Measurements from ENCODE around the gene CACNG4. TPM values are rescaled to one million over a fixed set of nuclear protein-coding genes. Genes with fewer than 3 reads are reported as not detected.

CACNG4 gene
- total RNA-seq, 2 donors from 2014 or later: not detected

GRCh38 chr17:66938656-66939055 lies 25.9 kb upstream of the CACNG4 start:
- Mint-ChIP-seq H3K36me3 (ENCODE audit: low read depth) (no peaks in the 10 kb centered on the region), H3K4me1 (no peaks in the 10 kb centered on the region), H3K9me3 (no peaks in the 10 kb centered on the region), H3K27ac (no peak overlapping the region), H3K27me3 (peaks cover 51% of the 10 kb centered on the region), H3K4me3 (no peak overlapping the region)
- ATAC-seq (replicated peaks): no peak

GRCh38 chr17:66939461-66940114 lies 24.9 kb upstream of the CACNG4 start:
- no peaks in the 10 kb centered on the region for H3K9me3 Mint-ChIP-seq
- no peaks in the 10 kb centered on the region for H3K36me3 Mint-ChIP-seq (ENCODE audit: low read depth)
- peaks cover 59% of the 10 kb centered on the region for H3K27me3 Mint-ChIP-seq
- no peak for ATAC-seq (replicated peaks)
- no peak overlapping the region for H3K27ac Mint-ChIP-seq
- H3K4me1 Mint-ChIP-seq: peaks cover 4% of the 10 kb centered on the region
- no peak overlapping the region for H3K4me3 Mint-ChIP-seq

- no peak for ATAC-seq (replicated peaks)
- H3K4me3 Mint-ChIP-seq: no peak overlapping the region
- no peak overlapping the region for H3K27ac Mint-ChIP-seq
- H3K36me3 Mint-ChIP-seq (ENCODE audit: low read depth): no peaks in the 10 kb centered on the region
- H3K9me3 Mint-ChIP-seq: no peaks in the 10 kb centered on the region
- peaks cover 4% of the 10 kb centered on the region for H3K4me1 Mint-ChIP-seq
- H3K27me3 Mint-ChIP-seq: peaks cover 67% of the 10 kb centered on the region
Observed at GRCh38 chr17:66941249-66941648, 23.3 kb upstream of the CACNG4 start.

GRCh38 chr17:66941773-66942450 lies 22.6 kb upstream of the CACNG4 start:
- Mint-ChIP-seq H3K4me3 (no peak overlapping the region), H3K9me3 (no peaks in the 10 kb centered on the region), H3K27ac (no peak overlapping the region), H3K4me1 (peaks cover 4% of the 10 kb centered on the region), H3K27me3 (peaks cover 73% of the 10 kb centered on the region), H3K36me3 (ENCODE audit: low read depth) (no peaks in the 10 kb centered on the region)
- ATAC-seq (replicated peaks): no peak

GRCh38 chr17:66942451-66943264 lies 21.8 kb upstream of the CACNG4 start:
- peaks cover 69% of the 10 kb centered on the region for H3K27me3 Mint-ChIP-seq
- H3K9me3 Mint-ChIP-seq: no peaks in the 10 kb centered on the region
- no peaks in the 10 kb centered on the region for H3K36me3 Mint-ChIP-seq (ENCODE audit: low read depth)
- no peak overlapping the region for H3K27ac Mint-ChIP-seq
- no peak for ATAC-seq (replicated peaks)
- H3K4me3 Mint-ChIP-seq: no peak overlapping the region
- H3K4me1 Mint-ChIP-seq: peaks cover 4% of the 10 kb centered on the region

GRCh38 chr17:66943484-66943883 lies 21.0 kb upstream of the CACNG4 start:
- ATAC-seq (replicated peaks): no peak
- H3K4me3 Mint-ChIP-seq: no peak overlapping the region
- H3K27ac Mint-ChIP-seq: no peak overlapping the region
- H3K36me3 Mint-ChIP-seq (ENCODE audit: low read depth): no peaks in the 10 kb centered on the region
- H3K4me1 Mint-ChIP-seq: peaks cover 4% of the 10 kb centered on the region
- H3K27me3 Mint-ChIP-seq: peaks cover 65% of the 10 kb centered on the region
- no peaks in the 10 kb centered on the region for H3K9me3 Mint-ChIP-seq

- H3K4me3 Mint-ChIP-seq: no peak overlapping the region
Observed at GRCh38 chr17:66944351-66945146, 20.0 kb upstream of the CACNG4 start.

GRCh38 chr17:66945147-66945835 lies 19.2 kb upstream of the CACNG4 start:
- peaks cover 69% of the 10 kb centered on the region for H3K27me3 Mint-ChIP-seq
- no peak for ATAC-seq (replicated peaks)
- no peaks in the 10 kb centered on the region for H3K36me3 Mint-ChIP-seq (ENCODE audit: low read depth)
- H3K4me3 Mint-ChIP-seq: no peak overlapping the region
- H3K4me1 Mint-ChIP-seq: peaks cover 4% of the 10 kb centered on the region
- no peaks in the 10 kb centered on the region for H3K9me3 Mint-ChIP-seq
- H3K27ac Mint-ChIP-seq: no peak overlapping the region

More at GRCh38 chr17:66944351-66945146, 20.0 kb upstream of the CACNG4 start:
- H3K27me3 Mint-ChIP-seq: peaks cover 70% of the 10 kb centered on the region
- no peak overlapping the region for H3K27ac Mint-ChIP-seq
- peaks cover 4% of the 10 kb centered on the region for H3K4me1 Mint-ChIP-seq
- no peaks in the 10 kb centered on the region for H3K9me3 Mint-ChIP-seq
- H3K36me3 Mint-ChIP-seq (ENCODE audit: low read depth): no peaks in the 10 kb centered on the region
- ATAC-seq (replicated peaks): no peak

- no peak for ATAC-seq (replicated peaks)
- peaks cover 4% of the 10 kb centered on the region for H3K4me1 Mint-ChIP-seq
- H3K4me3 Mint-ChIP-seq: no peak overlapping the region
- no peaks in the 10 kb centered on the region for H3K36me3 Mint-ChIP-seq (ENCODE audit: low read depth)
- no peaks in the 10 kb centered on the region for H3K9me3 Mint-ChIP-seq
- H3K27me3 Mint-ChIP-seq: peaks cover 62% of the 10 kb centered on the region
- H3K27ac Mint-ChIP-seq: no peak overlapping the region
Observed at GRCh38 chr17:66946251-66946650, 18.3 kb upstream of the CACNG4 start.

GRCh38 chr17:66947311-66947710 lies 17.2 kb upstream of the CACNG4 start:
- Mint-ChIP-seq H3K27me3 (peaks cover 56% of the 10 kb centered on the region), H3K36me3 (ENCODE audit: low read depth) (no peaks in the 10 kb centered on the region), H3K27ac (no peak overlapping the region), H3K4me3 (no peak overlapping the region), H3K4me1 (peaks cover 4% of the 10 kb centered on the region), H3K9me3 (no peaks in the 10 kb centered on the region)
- no peak for ATAC-seq (replicated peaks)

- H3K9me3 Mint-ChIP-seq: no peaks in the 10 kb centered on the region
- no peak overlapping the region for H3K27ac Mint-ChIP-seq
- H3K4me3 Mint-ChIP-seq: no peak overlapping the region
- no peak for ATAC-seq (replicated peaks)
- H3K36me3 Mint-ChIP-seq (ENCODE audit: low read depth): no peaks in the 10 kb centered on the region
- peaks cover 48% of the 10 kb centered on the region for H3K27me3 Mint-ChIP-seq
- peaks cover 4% of the 10 kb centered on the region for H3K4me1 Mint-ChIP-seq
Observed at GRCh38 chr17:66948061-66948750, 16.3 kb upstream of the CACNG4 start.

GRCh38 chr17:66949501-66949900 lies 15.0 kb upstream of the CACNG4 start:
- Mint-ChIP-seq H3K9me3 (no peaks in the 10 kb centered on the region), H3K27ac (no peak overlapping the region)

GRCh38 chr17:66950325-66950724 lies 14.2 kb upstream of the CACNG4 start:
- no peaks in the 10 kb centered on the region for H3K36me3 Mint-ChIP-seq (ENCODE audit: low read depth)
- H3K27me3 Mint-ChIP-seq: peaks cover 32% of the 10 kb centered on the region
- H3K4me1 Mint-ChIP-seq: no peaks in the 10 kb centered on the region
- H3K27ac Mint-ChIP-seq: no peak overlapping the region
- H3K9me3 Mint-ChIP-seq: no peaks in the 10 kb centered on the region
- ATAC-seq (replicated peaks): no peak
- no peak overlapping the region for H3K4me3 Mint-ChIP-seq

More at GRCh38 chr17:66949501-66949900, 15.0 kb upstream of the CACNG4 start:
- H3K27me3 Mint-ChIP-seq: peaks cover 38% of the 10 kb centered on the region
- no peak for ATAC-seq (replicated peaks)
- no peaks in the 10 kb centered on the region for H3K36me3 Mint-ChIP-seq (ENCODE audit: low read depth)
- H3K4me3 Mint-ChIP-seq: no peak overlapping the region
- H3K4me1 Mint-ChIP-seq: no peaks in the 10 kb centered on the region

All from activated T-helper 17 cell treated with anti-CD3 and anti-CD28 coated beads, Interleukin-2, amount 50 U/mL, for 72 hours (primary cell).